Iris pigment epithelial cell (primary cell): ENCODE measurements around the gene ABHD4.
"Not testable (repeated sequence)": the region's sequence is repeated elsewhere in the genome, so short reads cannot be mapped to it uniquely, and the experiment has no call there.

ENCODE experiments used
- DNase-seq: peaks from one replicate; pipeline ENCODE4 v3.0.0-alpha.2; 2011; ENCODE audit warnings: low read depth

The ABHD4 gene

DNA sequence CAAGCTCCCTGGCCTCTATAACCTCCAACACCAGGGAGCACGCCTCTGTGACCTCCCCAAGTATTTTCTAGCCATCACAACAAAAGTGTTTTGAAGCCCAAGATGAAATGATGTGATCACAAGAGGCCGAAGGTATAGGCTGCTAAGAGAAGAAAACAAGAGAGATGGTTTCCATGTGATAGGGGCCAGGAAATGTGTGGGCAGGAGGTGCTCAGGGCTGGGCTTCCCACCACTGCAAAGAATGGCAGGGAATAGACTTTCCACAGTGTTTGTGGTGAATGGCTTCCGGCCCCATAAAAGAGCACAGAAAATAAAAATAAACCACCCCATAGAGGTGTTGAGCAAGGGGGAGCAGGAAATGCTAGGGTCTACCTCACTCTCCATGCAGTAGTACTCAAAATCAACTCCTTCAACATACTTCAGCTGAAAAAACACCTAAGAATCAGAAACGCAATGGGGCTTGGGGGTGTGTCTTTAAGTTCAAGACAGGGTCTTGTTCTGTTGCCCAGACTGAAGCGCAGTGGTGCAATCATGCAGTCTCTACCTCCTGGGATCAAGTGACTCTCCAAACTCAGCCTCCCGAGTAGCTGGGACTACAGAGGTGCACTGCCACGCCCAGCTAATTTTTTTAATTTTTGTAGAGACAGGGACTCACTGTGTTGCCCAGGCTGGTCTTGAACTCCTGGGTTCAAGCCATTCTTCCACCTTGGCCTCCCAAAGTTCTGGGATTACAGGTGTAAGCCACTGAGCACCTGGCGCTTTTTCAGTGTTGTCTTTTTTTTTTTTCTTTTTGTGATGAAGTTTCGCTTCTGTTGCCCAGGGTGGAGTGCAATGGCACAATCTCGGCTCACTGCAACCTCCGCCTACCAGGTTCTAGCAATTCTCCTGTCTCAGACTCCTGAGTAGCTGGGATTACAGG, 36.2 kb upstream of the ABHD4 start:
- DNase-seq: peak; percentile 35

DNA sequence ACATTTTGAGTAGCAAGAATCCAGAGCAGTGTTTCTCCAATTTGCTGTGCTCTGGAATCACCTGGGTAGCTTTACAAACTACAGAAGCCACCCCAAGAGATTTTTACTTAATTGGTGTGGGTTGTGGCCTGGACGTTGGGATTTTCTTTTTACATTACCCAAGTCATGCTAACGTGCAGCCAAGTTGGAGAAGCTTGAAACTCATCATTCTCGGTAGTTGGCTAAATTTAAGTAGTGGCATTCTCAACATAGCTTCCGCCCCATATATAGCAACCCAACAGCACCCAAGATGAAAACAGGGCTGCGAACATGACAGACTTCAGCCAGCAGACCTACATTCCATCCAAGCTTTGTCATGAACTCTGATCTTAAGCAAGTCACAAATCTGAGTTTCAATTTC, 34.1 kb upstream of the ABHD4 start:
- DNase-seq: peak; percentile 55

DNA sequence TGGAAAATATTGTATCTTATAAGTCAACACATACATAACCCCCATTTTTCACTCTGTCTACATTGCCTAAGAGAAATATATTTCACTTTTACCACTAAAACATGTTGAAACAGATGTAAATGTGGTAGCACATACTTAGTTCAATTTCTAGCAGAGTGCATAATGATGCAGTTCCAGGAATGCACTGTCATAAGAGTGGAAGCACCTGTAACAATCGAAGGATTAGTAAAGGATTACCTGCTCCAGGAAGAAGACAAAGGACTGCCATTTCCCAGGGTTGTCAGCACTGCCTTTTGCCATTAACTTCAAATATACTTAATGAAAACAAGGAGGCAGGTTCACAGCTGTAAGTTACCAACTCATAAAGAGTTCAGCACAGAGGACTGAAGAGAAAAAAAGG, 33.6 kb upstream of the ABHD4 start:
- DNase-seq: no peak

DNA sequence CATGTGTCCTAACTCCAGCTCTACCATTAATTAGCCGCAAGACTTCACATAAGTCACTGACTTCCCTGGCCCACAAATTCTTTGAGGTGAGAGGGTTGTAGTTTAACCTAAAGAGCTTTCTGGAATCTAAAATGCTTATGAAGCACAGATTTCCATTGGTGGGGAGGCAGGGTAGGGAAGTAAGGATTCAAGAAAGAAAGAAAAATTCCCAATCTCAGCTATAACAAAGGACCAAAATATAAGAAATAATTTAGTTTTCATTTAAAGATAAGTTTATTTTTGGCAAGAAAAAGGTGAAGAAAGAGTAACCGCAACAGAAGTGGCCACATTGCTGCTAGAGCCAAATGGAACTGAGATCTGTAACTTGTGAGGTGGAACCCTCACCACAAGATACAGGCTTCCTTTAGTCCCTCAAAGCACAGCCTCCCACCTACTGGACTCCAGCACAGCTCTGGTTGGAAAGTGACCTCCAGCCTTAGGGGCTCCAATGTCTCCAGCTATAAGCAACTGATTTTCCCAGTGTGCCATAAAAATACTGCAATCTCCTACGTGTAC, 32.6 kb upstream of the ABHD4 start:
- DNase-seq: no peak

DNA sequence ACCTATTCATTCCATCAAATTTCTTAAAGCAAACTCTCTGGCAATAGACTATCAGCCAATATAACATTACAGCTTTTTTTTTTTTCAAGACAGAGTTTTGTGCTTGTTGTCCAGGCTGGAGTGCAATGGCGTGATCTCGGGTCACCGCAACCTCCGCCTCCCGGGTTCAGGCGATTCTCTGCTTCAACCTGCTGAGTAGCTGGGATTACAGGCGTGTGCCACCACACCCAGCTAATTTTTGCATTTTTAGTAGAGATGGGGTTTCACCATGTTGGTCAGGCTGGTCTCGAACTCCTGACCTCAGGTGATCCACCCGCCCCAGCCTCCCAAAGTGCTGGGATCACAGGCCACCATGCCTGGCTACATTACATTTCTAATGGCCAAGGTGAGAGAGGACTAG, 31.8 kb upstream of the ABHD4 start:
- not testable (repeated sequence) for DNase-seq

DNA sequence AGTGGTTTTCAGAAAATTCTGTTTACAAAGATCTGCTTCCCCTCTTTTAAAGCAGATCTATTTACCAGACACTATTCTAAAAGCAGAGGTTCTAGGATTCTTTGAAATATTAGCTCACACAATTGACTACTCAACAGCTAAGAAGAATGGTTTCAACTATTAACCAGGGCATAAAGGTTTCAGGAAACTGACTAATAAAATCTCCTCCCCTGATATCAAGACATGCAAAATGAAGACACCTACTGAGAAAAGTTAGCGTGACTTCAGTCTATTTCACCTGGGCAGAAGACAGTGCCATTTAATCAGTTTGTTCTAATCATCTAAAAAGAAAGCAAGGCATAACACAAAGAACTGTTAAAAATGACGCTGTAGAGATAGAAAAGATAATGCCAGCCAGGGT, 31.3 kb upstream of the ABHD4 start:
- DNase-seq: no peak

DNA sequence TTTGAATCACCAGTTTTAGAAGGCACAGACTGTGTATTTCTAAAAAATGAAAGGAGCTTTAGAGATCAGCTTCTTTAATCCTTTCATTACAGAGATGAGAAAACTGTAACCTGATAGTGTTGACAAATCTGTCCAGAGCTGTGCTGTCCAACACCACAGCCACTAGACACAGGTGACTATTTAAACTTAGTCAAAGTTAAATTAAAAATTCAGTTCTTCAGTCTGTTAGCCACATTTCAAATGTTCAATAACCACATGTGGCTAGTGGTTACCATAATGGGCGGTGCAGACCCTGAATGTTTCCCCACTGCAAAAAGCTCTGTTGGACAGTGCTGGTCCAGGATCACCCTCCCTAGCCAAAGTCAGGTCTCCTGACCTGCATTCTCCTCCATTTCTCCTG, 30.7 kb upstream of the ABHD4 start:
- DNase-seq: no peak

DNA sequence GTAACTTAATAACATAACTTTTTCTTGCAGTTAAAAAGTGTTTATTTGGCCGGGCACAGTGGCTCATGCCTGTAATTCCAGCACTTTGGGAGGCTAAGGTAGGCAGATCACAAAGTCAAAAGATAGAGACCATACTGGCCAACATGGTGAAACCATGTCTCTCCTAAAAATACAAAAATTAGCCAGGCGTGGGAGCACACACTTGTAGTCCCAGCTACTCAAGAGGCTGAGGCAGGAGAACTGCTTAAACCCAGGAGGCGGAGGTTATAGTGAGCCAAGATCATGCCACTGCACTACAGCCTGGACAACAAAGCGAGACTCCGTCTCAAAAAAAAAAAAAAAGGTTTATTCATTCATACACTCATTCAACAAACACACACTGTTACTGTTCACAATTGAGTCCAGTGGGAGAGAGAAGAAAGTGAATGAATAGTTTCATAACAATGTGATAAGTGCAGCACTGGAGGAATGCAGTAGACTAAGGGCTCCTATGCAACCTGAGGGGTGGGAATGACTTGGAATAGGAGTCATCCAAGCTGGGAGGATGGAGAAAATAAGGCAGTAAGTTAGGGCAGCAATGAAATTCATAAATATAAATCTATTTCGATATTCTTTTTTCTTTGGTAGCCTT, 28.9 kb upstream of the ABHD4 start:
- no peak for DNase-seq

DNA sequence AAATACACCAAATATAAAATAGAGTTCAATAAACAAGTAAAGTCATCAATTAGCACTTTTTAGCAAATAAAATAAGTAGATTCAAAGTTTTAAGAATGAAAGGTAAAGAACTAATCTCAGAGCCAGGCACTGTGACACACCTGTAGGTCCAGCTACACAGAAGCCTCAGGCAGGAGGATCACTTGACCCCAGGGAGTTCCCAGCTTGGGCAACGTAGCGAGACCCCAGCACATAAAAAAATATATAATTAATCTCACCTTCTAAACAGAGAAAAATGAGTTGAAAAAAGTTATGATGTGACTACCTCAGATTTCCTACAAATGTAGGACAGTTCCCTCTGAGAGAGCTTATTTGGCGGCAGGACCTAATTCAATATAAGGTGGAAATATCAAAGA, 28.4 kb upstream of the ABHD4 start:
- no peak for DNase-seq

DNA sequence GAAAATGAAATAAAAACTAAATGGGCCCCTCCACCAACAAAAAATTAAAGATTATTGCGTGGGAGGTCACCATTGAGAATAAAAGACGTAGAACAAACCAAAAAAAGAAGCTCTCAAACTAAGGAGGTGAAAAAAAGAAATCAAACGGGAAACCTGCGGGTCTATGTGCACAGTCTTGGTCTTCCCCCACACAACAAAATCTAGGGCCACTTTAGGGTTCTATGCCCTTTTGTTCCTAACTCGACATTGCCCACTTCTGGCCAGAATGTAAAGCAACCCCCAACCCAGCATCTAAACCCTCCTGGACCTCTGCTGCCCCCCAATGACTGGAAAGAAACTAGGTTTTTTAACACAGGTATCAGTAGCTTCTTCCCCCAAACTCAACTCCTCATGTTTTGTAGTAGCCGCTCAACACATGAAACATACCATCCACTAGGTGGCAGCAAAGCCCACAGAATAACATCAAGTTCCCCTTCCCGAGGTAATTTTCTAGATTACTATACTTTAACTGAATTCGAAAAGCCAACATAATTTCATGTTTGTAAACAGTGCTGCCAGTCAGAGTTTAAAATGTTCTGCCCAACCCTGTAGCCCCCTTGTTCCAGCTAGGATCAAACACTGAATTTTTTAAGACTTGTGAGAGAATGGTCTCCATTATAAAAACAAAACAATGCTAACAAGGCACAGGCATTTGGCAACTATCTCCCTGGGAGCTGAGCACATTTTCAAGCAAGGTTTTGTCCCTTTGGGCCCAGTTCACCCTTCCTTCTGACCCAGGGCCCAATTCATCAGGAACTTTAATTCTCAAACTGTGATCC, 27.8 kb upstream of the ABHD4 start:
- peak; percentile 78 for DNase-seq

DNA sequence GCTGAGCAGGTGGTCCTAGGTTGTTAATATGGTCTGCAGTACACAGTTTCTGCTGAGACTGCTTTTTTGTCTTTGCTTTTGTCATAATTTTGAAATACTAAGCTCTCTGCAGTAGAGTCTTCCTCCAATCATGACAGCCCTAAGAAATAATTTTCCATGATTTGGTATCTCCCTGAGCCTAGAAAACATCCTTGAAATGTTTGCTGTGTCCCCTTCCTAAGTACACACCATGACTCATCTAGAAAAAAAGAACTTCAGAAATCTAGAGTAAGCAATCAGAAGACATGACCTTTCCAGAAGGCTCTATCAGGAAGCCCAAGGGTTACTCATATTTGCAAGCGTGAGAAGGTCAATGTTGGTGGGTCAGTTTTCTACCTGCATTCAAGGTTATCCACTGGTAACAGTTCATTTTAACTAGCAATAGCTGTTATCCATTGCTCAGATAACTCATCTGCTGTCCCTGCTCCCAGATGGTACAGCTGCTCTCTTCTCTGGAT, 25.5 kb upstream of the ABHD4 start:
- peak; percentile 91 for DNase-seq

DNA sequence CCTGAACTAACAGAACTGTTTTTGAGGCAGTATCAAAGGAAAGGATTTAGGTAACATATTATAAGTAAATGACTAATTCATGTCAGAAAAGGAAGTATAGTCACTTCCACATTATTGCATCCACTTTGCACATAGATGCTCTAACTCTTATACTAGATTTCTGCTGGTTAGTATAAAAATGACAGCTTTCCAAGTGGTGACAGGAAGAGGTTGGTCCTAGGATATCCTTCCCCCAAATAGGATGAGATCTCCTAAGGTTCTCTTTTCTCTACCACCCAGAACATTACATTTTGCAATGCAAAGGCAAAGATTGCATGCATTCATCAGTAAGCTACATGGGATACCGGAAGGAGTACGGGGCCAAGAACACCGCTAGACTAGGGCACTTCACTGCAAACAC, 24.3 kb upstream of the ABHD4 start:
- no peak for DNase-seq

DNA sequence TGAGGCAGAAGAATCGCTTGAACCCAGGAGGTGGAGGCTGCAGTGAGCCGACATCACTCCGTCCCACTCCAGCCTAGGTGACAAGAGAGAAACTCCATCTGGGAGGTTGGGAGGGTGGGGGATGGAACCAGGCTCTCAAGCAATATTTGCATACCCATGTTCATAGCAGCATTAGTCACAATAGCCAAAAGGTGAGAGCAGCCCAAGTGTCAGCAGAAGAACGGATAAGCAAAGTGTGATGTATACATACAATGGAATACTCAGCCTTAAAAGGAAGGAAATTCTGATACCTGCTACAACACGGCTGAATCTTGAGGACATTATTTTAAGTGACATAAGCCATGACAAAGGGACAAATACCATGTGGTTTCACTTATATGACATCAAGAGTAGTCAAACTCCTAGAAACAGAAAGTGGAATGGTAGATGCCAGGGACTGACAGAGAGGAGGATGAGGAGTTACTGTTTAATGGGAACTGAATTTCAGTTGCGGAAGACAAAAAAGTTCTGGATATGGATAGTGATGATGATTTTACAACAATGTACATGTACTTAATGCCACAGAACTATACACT, 20.7 kb upstream of the ABHD4 start:
- DNase-seq: no peak

DNA sequence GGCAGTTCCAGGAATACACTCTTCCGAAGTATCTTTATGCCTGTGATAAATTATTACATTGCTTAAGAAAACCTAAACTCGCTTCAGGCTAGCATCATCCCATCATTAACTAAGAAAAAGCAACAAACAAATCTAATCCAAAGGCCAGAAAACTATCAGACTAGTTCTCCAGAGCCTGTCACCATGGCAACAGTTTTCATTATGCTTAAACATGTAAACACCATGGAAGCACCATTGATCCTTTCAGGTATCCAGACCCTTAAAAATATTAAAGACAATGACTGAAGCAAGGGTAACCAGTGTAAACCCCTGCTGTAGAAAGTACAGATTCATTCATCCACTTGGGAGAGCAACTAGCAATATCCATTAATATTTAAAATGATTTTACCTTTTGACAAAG, 18.9 kb upstream of the ABHD4 start:
- DNase-seq: no peak

DNA sequence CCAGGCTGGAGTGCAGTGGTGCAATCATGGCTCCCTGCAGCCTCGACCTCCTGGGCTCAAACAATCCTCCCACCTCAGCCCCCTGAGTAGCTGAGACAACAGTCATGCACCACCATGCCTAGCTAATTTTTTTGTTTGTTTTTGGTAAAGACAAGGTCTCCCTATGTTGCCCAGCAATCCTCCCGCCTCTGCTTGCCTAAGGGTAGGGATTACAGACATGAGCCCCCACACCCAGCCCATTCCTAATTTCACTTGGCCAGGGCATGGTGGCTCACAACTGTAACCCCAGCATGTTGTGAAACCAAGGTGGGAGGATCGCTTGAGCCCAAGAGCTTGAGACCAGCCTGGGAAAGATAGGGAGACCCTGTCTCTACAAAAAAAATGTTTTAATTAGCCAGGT, 18.2 kb upstream of the ABHD4 start:
- DNase-seq: no peak

DNA sequence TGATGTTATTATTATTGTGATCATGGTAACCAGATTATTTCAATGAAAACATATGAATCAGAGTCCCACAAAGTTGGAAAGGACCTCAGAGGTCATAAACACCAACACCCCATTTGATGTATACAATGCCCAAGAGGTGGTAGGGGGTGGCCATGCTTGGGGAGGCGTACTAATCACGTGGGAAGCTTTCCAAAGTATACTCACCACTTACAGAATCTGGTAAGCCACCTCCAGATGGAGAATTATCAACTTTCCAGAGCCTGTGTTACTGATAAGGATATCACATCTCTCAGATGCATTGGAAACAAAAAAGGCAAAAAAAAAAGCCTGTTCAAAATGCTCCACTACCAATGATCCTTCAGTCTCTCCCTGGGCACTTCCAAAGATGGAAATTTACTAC, 17.5 kb upstream of the ABHD4 start:
- DNase-seq: no peak

DNA sequence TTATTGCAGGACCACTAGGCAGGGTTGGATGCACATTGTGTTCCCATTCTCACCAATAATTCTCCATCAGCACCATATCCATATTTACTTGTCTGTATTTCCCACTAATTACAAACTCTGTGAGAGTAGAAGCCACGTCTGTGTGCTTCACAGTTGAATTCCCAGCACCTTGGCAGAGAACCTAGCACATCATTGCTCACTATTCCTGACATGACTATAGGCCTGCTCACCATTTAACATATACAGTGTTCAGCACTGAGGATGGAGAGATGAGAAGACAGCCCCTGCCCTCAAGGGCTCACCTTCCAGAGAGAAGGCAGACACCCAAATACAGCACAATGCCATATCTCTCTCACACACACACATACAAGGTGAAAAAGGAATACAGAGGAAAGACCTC, 14.1 kb upstream of the ABHD4 start:
- no peak for DNase-seq

DNA sequence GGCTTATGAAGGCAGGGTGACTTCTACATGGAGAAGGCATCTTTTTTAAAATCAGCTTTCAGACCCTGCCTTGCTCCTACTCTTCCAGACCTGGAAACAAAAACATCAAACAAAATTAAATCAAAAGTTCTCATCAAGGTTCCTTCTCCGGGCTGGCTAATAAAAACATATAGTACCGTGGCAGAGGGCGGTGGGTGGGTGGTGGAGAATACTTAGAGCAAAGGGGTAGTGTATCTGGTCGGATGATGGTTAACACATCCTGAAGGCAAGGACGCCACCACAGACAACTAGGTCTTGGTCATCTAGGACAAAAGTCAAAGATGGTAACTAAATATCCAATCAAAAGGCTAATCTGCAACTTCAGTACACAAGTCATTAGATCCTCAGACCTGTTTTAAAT, 10.9 kb upstream of the ABHD4 start:
- DNase-seq: no peak

DNA sequence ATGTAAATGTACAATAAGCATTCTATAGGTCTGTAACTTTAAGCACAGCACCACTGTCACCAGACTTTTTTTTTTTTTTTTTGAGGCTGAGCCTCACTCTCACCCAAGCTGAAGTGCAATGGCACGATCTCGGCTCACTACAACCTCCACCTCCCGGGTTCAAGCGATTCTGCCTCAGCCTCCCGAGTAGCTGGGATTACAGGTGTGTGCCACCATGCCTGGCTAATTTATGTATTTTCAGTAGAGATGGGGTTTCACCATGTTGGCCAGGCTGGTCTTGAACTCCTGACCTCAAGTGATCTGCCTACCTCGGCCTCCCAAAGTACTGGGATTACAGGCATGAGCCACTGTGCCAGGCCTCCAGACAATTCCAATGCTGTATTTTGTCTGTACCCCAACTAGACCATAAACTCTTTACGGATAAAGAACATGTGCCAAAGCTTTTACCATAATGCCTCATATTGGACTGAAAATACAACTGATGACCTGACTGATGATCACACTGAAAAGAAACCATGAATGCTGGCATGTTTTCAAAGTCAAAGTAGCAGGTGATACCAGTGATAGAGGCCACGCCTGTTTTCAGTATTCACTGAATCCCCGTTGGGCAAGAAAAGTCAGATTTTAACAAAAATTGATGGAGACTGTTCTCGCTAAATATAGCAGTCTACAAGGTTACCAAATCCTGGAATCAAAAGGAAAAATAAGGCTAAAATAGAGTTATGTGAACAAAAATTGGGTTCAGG, 10.2 kb upstream of the ABHD4 start:
- DNase-seq: not testable (repeated sequence)

DNA sequence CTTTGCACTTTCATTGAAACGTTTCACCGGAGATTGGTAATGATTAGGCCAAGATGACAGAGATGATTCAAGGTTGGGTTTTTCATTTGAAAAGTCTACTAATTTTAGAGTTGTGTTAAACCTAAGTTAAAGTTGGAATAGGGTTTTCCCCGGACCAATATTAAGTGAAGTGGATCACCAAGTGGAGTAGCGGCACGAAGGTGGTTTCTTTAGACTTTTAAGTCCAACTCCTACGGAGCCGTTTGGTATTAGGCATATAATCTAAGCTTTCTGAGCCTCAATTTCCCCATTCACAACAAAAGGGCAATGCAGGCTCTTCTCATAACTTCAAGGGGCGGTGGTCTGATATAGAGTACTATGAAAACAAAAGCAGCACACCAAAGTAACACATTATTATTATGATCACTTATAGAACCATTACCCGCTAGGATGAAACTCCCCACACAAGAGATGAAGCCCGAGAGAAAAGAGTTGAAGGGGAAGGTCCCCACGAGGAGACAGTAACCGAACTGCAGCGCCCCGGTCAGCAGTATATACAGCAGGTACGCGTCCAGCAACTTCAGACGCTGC, 9.5 kb upstream of the ABHD4 start:
- DNase-seq: no peak
